Ishikawa (cell line): Measurements from ENCODE around the gene LIG1.

Source experiments
- CEBPB ChIP-seq: IDR thresholded peaks from 2 replicates; pipeline ENCODE4 v1.6.1; 2012
- CREB1 ChIP-seq: IDR thresholded peaks from 2 replicates; pipeline ENCODE4 v1.6.1; 2012; ENCODE audit warnings: low read depth
- EGR1 ChIP-seq: IDR thresholded peaks from 2 replicates; pipeline ENCODE4 v1.6.1; 2012
- EP300 ChIP-seq: IDR thresholded peaks from 2 replicates; pipeline ENCODE4 v1.6.1; 2012; ENCODE audit warnings: borderline replicate concordance
- FOXM1 ChIP-seq: IDR thresholded peaks from 2 replicates; pipeline ENCODE4 v1.6.1; 2012; ENCODE audit warnings: low read depth, borderline replicate concordance
- MAX ChIP-seq: IDR thresholded peaks from 2 replicates; pipeline ENCODE4 v1.6.1; 2012
- NFIC ChIP-seq: IDR thresholded peaks from 2 replicates; pipeline ENCODE4 v1.6.1; 2012
- RAD21 ChIP-seq: IDR thresholded peaks from 2 replicates; pipeline ENCODE4 v1.6.1; 2012; ENCODE audit warnings: low read depth
- TAF1 ChIP-seq: IDR thresholded peaks from 2 replicates; pipeline ENCODE4 v1.6.1; 2012; ENCODE audit warnings: low read depth, mild to moderate bottlenecking
- TCF12 ChIP-seq: IDR thresholded peaks from 2 replicates; pipeline ENCODE4 v1.6.1; 2012; ENCODE audit warnings: low read depth
- TEAD4 ChIP-seq: IDR thresholded peaks from 2 replicates; pipeline ENCODE4 v1.6.1; 2012
- YY1 ChIP-seq: IDR thresholded peaks from 2 replicates; pipeline ENCODE4 v1.6.1; 2012; ENCODE audit warnings: low read depth
- ZBTB7A ChIP-seq: IDR thresholded peaks from 2 replicates; pipeline ENCODE4 v1.6.1; 2012; ENCODE audit warnings: low read depth
- TF ChIP-seq, protein P1 (sequence below): IDR thresholded peaks from 2 replicates; pipeline ENCODE4 v1.6.1; 2012; ENCODE audit warnings: low read depth, mild to moderate bottlenecking
- TF ChIP-seq, protein P2 (sequence below): IDR thresholded peaks from 2 replicates; pipeline ENCODE4 v1.6.1; 2012

LIG1 gene

DNA sequence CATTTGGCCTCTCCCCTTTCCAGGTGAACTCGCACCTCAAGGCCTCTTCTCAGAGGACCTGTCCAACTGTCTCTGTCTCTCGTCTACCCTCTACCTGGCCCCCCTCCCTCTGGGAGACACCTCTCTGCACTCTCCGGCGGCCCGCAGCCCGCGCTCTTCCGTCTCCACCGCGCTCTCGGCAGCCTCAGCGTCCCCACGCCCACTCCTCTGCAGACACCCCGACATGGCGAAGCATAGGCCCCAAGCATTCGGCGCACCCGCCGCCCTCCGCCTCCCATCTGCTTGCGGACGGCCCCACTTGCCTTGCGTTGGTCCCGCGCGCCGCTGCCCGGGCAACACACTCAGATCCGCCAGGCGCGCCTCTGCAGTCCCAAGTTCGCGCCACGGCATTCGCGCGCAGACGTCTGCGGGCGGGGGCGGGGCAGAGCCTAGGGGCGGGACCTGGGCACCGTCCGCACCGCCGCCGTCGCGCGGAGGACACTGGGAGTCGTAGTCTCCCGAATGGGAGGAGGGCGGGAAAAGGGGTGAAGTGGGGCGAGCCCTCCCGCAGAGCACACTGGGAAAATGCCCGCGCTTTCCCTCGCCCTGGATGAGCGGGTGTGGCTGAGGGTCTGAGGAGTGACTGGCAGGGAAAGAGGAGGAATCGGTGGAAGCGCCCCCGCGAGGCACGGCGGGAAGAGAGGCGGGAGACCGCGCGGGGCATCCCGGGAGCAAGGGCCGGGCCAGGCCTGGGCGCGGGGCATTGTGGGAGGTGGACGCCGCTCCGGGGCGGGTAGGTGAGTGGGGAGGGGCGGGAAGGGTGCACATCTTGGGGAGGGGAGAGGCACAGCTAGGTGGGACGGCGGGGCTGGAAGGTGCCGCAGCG lies at the start of gene LIG1, which contains the start of gene ZSWIM9:
TSS of gene LIG1 (minus strand) at position 406 of the 865 bp plus-strand sequence. CDS start 4,778 bp downstream, outside the sequence.
TSS of gene ZSWIM9 (plus strand) at position 742 of the 865 bp plus-strand sequence. CDS start 1,123 bp downstream, outside the sequence.
- no peak; the same call in 1 of the 2 replicates for TF ChIP-seq NFIC
- TF ChIP-seq CEBPB: no peak
- 0 out of 2 replicates have a peak, but pooled peaks have one; percentile 7 for TF ChIP-seq ZBTB7A
- TF ChIP-seq, protein P1, sequence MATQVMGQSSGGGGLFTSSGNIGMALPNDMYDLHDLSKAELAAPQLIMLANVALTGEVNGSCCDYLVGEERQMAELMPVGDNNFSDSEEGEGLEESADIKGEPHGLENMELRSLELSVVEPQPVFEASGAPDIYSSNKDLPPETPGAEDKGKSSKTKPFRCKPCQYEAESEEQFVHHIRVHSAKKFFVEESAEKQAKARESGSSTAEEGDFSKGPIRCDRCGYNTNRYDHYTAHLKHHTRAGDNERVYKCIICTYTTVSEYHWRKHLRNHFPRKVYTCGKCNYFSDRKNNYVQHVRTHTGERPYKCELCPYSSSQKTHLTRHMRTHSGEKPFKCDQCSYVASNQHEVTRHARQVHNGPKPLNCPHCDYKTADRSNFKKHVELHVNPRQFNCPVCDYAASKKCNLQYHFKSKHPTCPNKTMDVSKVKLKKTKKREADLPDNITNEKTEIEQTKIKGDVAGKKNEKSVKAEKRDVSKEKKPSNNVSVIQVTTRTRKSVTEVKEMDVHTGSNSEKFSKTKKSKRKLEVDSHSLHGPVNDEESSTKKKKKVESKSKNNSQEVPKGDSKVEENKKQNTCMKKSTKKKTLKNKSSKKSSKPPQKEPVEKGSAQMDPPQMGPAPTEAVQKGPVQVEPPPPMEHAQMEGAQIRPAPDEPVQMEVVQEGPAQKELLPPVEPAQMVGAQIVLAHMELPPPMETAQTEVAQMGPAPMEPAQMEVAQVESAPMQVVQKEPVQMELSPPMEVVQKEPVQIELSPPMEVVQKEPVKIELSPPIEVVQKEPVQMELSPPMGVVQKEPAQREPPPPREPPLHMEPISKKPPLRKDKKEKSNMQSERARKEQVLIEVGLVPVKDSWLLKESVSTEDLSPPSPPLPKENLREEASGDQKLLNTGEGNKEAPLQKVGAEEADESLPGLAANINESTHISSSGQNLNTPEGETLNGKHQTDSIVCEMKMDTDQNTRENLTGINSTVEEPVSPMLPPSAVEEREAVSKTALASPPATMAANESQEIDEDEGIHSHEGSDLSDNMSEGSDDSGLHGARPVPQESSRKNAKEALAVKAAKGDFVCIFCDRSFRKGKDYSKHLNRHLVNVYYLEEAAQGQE: no peak
- peak; percentile 35; the same call in 1 of the 2 replicates for TF ChIP-seq EGR1
- TF ChIP-seq TCF12: no peak; the same call in 1 of the 2 replicates
- TF ChIP-seq MAX: peak; percentile 87
- TF ChIP-seq RAD21: no peak
- TF ChIP-seq FOXM1: no peak
- no peak for TF ChIP-seq EP300
- TF ChIP-seq, protein P2, sequence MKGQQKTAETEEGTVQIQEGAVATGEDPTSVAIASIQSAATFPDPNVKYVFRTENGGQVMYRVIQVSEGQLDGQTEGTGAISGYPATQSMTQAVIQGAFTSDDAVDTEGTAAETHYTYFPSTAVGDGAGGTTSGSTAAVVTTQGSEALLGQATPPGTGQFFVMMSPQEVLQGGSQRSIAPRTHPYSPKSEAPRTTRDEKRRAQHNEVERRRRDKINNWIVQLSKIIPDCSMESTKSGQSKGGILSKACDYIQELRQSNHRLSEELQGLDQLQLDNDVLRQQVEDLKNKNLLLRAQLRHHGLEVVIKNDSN: no peak
- peak; percentile 39; the same call in 1 of the 2 replicates for TF ChIP-seq TAF1
- no peak; the same call in 1 of the 2 replicates for TF ChIP-seq CREB1
- TF ChIP-seq TEAD4: no peak

- peak; percentile 38; the same call in 1 of the 2 replicates for TF ChIP-seq TCF12
- TF ChIP-seq NFIC: peak; percentile 29; the same call in 1 of the 2 replicates
- TF ChIP-seq, protein P2: no peak
- TF ChIP-seq CEBPB: 0 out of 2 replicates have a peak, but pooled peaks have one; percentile 34
- TF ChIP-seq FOXM1: no peak
- TF ChIP-seq EP300: peak; percentile 35; the same call in 1 of the 2 replicates
- no peak for TF ChIP-seq TAF1
Measured at GRCh38 chr19:48218997-48219396, 48.9 kb upstream of the LIG1 start.

DNA sequence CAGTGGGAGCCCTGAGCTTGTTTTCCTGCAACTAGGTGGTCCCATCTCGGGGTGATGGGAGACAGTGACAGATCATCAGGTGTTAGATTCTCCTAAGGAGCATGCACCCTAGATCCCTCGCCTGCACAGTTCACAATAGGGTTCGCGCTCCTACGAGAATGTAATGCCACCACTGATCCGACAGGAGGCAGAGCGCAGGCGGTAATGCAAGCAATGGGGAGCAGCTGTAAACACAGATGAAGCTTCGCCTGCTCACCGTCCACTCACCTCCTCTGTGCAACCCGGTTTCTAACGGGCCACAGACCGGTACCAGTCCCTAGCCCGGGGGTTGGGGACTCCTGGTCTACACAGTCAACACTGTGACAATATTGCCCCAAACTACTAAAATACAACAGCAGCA lies 46.8 kb upstream of the LIG1 start:
- no peak for TF ChIP-seq TCF12
- TF ChIP-seq CREB1: no peak
- no peak for TF ChIP-seq TAF1
- no peak for TF ChIP-seq FOXM1
- TF ChIP-seq ZBTB7A: no peak
- TF ChIP-seq YY1: no peak
- TF ChIP-seq TEAD4: no peak
- TF ChIP-seq, protein P2: no peak
- TF ChIP-seq EGR1: no peak
- TF ChIP-seq, protein P1: no peak
- no peak for TF ChIP-seq NFIC
- TF ChIP-seq MAX: no peak
- TF ChIP-seq RAD21: no peak
- no peak for TF ChIP-seq EP300
- TF ChIP-seq CEBPB: no peak

GRCh38 chr19:48213959-48214358 lies 43.8 kb upstream of the LIG1 start:
- TF ChIP-seq EP300 (no peak), TAF1 (no peak), MAX (no peak), EGR1 (no peak), ZBTB7A (no peak), YY1 (no peak), CEBPB (no peak)
- TF ChIP-seq, protein P1: no peak
